SK-N-SH (cell line): Measurements from ENCODE around the gene APH1A. TPM values are rescaled to one million over a fixed set of nuclear protein-coding genes. Genes with fewer than 3 reads are reported as not detected.

Experiments
- CTCF ChIA-PET: fragments of 300-600, 350-600 bp; formaldehyde crosslinking; extraction: SDS; loops from one replicate; lab custom pipeline; 2021; lab: Yijun Ruan, JAX
- POLR2A ChIA-PET: fragments of 350-600 bp; sonication (Branson Sonifier 250); formaldehyde crosslinking; extraction: SDS; loops from one replicate; lab custom pipeline; 2020; ENCODE audit warnings: antibody characterized with exemption, inconsistent platforms; lab: Yijun Ruan, JAX
- DNase-seq: peaks from one replicate; pipeline ENCODE4 v3.0.0; 2012
- H2AFZ ChIP-seq: fragments of 200-600 bp; sonication (generic); 2 replicates; pipeline ENCODE4 v1.8.1; 2016; ENCODE audit warnings: antibody characterized with exemption, mild to moderate bottlenecking, low read depth
- H3F3A ChIP-seq: fragments of 200-600 bp; sonication (generic); replicated peaks from 2 replicates; pipeline ENCODE3; 2016; ENCODE audit warnings: antibody characterized with exemption, mild to moderate bottlenecking; ENCODE audit not compliant: insufficient read depth
- H3K27ac ChIP-seq, 2 experiments: fragments of 200-500 bp in 1 of 2; fragments of 200-600 bp in 1 of 2; sonication (Bioruptor generic) in 1 of 2; sonication (generic), shearing (Covaris generic) in 1 of 2; 2 replicates each; pipeline versions ENCODE4 v1.5.1 to v1.6.1; 2014 to 2016; ENCODE audit warnings: low read depth in 2 of 2, inconsistent platforms in 1 of 2, low read length in 1 of 2, mild to moderate bottlenecking in 1 of 2, mixed read lengths in 1 of 2
- H3K27me3 ChIP-seq: fragments of 200-600 bp; sonication (generic), shearing (Covaris generic); 2 replicates; pipeline ENCODE4 v1.6.1; 2016; ENCODE audit warnings: mixed run types; ENCODE audit not compliant: insufficient read depth
- H3K36me3 ChIP-seq, 2 experiments: fragments of 200-500 bp in 1 of 2; fragments of 200-600 bp in 1 of 2; sonication (Bioruptor generic) in 1 of 2; sonication (generic) in 1 of 2; replicated peaks in 1 of 2; 2 replicates each; pipeline versions ENCODE3 to v1.5.1; 2014 to 2016; ENCODE audit warnings: low read length in 1 of 2, mild to moderate bottlenecking in 1 of 2; ENCODE audit not compliant: insufficient read depth in 2 of 2, control insufficient read depth in 1 of 2
- H3K4me1 ChIP-seq, 2 experiments: fragments of 200-500 bp in 1 of 2; fragments of 200-600 bp in 1 of 2; sonication (Bioruptor generic) in 1 of 2; sonication (generic), shearing (Covaris generic) in 1 of 2; 2 replicates each; pipeline versions ENCODE4 v1.5.1 to v1.6.1; 2014 to 2016; ENCODE audit warnings: low read depth in 1 of 2, low read length in 1 of 2, mixed run types in 1 of 2; ENCODE audit not compliant: insufficient read depth in 2 of 2, control insufficient read depth in 1 of 2
- H3K4me2 ChIP-seq: fragments of 200-600 bp; sonication (generic), shearing (Covaris generic); 2 replicates; pipeline ENCODE4 v1.6.1; 2017; ENCODE audit warnings: mixed run types
- H3K4me3 ChIP-seq, 2 experiments: fragments of 200-500 bp in 1 of 2; fragments of 200-600 bp in 1 of 2; sonication (Bioruptor generic) in 1 of 2; sonication (generic), shearing (Covaris generic) in 1 of 2; 2 replicates each; pipeline versions ENCODE4 v1.5.1 to v1.8.1; 2014 to 2016; ENCODE audit warnings: low read depth in 2 of 2, inconsistent platforms in 1 of 2, low read length in 1 of 2, mild to moderate bottlenecking in 1 of 2, mixed read lengths in 1 of 2, moderate library complexity in 1 of 2
- H3K79me2 ChIP-seq: fragments of 200-600 bp; sonication (generic); 2 replicates; pipeline ENCODE4 v1.8.1; 2017; ENCODE audit warnings: mild to moderate bottlenecking; ENCODE audit not compliant: insufficient read depth
- H3K9ac ChIP-seq: fragments of 200-600 bp; sonication (generic); 2 replicates; pipeline ENCODE4 v1.6.1; 2017; ENCODE audit warnings: mixed run types
- H3K9me2 ChIP-seq: fragments of 200-600 bp; sonication (generic); 2 replicates; pipeline ENCODE4 v1.6.1; 2017; ENCODE audit warnings: mixed run types
- H3K9me3 ChIP-seq: fragments of 200-600 bp; sonication (generic); 2 replicates; pipeline ENCODE4 v1.6.1; 2017; ENCODE audit warnings: mixed run types, mild to moderate bottlenecking, moderate library complexity
- H4K20me1 ChIP-seq: fragments of 200-600 bp; sonication (generic); 2 replicates; pipeline ENCODE4 v1.6.1; 2017; ENCODE audit warnings: mild to moderate bottlenecking, mixed run types; ENCODE audit not compliant: insufficient read depth
- ELF1 ChIP-seq: IDR thresholded peaks from 2 replicates; pipeline ENCODE4 v1.4.0; 2012
- EP300 ChIP-seq, 2 experiments: IDR thresholded peaks; 2 replicates each; pipeline versions ENCODE4 v1.4.0 to v1.6.1; 2012; ENCODE audit warnings: borderline replicate concordance in 1 of 2, low read depth in 1 of 2, low read length in 1 of 2
- FOSL2 ChIP-seq: IDR thresholded peaks from 2 replicates; pipeline ENCODE4 v1.4.0; 2012; ENCODE audit warnings: low read depth, mild to moderate bottlenecking, moderate library complexity, borderline replicate concordance
- FOXJ3 ChIP-seq: sonication (generic); formaldehyde crosslinking; IDR thresholded peaks from 2 replicates; pipeline ENCODE4 v1.5.1; 2020; ENCODE audit warnings: mild to moderate bottlenecking, missing genetic modification reagents
- FOXM1 ChIP-seq: IDR thresholded peaks from 2 replicates; pipeline ENCODE4 v1.4.0; 2012; ENCODE audit warnings: low read depth, mild to moderate bottlenecking
- GABPA ChIP-seq: IDR thresholded peaks from 2 replicates; pipeline ENCODE4 v1.4.0; 2012; ENCODE audit warnings: low read depth, mild to moderate bottlenecking
- MAX ChIP-seq: IDR thresholded peaks from 2 replicates; pipeline ENCODE4 v1.4.0; 2012; ENCODE audit warnings: low read depth
- MXI1 ChIP-seq: IDR thresholded peaks from 2 replicates; pipeline ENCODE4 v1.6.1; 2012; ENCODE audit warnings: mild to moderate bottlenecking, low read depth, low read length, improper control_type of control experiment
- NRF1 ChIP-seq: IDR thresholded peaks from 2 replicates; pipeline ENCODE4 v1.6.1; 2012; ENCODE audit warnings: low read depth, mild to moderate bottlenecking, low read length
- PBX3 ChIP-seq: IDR thresholded peaks from 2 replicates; pipeline ENCODE4; 2012
- RCOR1 ChIP-seq: fragments of 150-350 bp; IDR thresholded peaks from 2 replicates; pipeline ENCODE4 v1.6.1; 2017; ENCODE audit warnings: antibody characterized with exemption, low read length
- REST ChIP-seq: IDR thresholded peaks from 2 replicates; pipeline ENCODE4 v1.6.1; 2012; ENCODE audit warnings: mild to moderate bottlenecking, low read depth, low read length, moderate library complexity
- RXRA ChIP-seq: IDR thresholded peaks from 2 replicates; pipeline ENCODE4 v1.4.0; 2012; ENCODE audit warnings: low read depth, mild to moderate bottlenecking, borderline replicate concordance
- SMC3 ChIP-seq: IDR thresholded peaks from 2 replicates; pipeline ENCODE4 v1.6.1; 2012; ENCODE audit warnings: low read depth, low read length, improper control_type of control experiment
- USF1 ChIP-seq: IDR thresholded peaks from 2 replicates; pipeline ENCODE4 v1.4.0; 2012; ENCODE audit warnings: low read depth, borderline replicate concordance
- YY1 ChIP-seq: IDR thresholded peaks from 2 replicates; pipeline ENCODE4 v1.4.0; 2012; ENCODE audit warnings: low read depth, mild to moderate bottlenecking
- ZBTB33 ChIP-seq: IDR thresholded peaks from 2 replicates; pipeline ENCODE4 v1.4.0; 2012; ENCODE audit warnings: low read depth, borderline replicate concordance
- WGBS: methylation state at CpG from one replicate; pipeline ENCODE4 v1.1.6; 2017; ENCODE audit warnings: low lambda C conversion rate; 5-methylcytosine and 5-hydroxymethylcytosine counted together
- polyA plus RNA-seq, 3 experiments: library from polyadenylated mRNA; depleted of rRNA; stranded (reverse); fragments of >200 nt; gene quantifications; 2 replicates each; pipeline ENCODE4 v1.2.3, GENCODE V29; 2012

The APH1A gene
- polyA plus RNA-seq, 1 of the 3 experiments (the other 2 are of a cell fraction): 175 TPM

- TF ChIP-seq FOXJ3 (CRISPR knock-in tag): no peak
- TF ChIP-seq, all 33 proteins: peak for 7
These were observed 34.1 kb downstream of the APH1A start (continued) for GRCh38 chr1:150234566-150235293.

GRCh38 chr1:150234309-150234565 lies 34.6 kb downstream of the APH1A start:
- Histone ChIP-seq H3K27ac (peak overlapping the region; percentile 81 to 91), H3K36me3 (peaks cover 0 to 17% of the 10 kb centered on the region in 2 experiments), H4K20me1 (no peaks in the 10 kb centered on the region), H3K4me2 (peak overlapping the region; percentile 92), H3K4me1 (peaks cover 0 to 5% of the 10 kb centered on the region in 2 experiments; a peak in 2 of 4 replicates), H2AFZ (peak overlapping the region; percentile 33), H3K27me3 (no peaks in the 10 kb centered on the region), H3F3A (peaks cover 26% of the 10 kb centered on the region), H3K9me3 (no peaks in the 10 kb centered on the region), H3K4me3 (peak overlapping the region; percentile 69 to 78), H3K79me2 (peaks cover 67% of the 10 kb centered on the region), H3K9me2 (no peaks in the 10 kb centered on the region), H3K9ac (peak overlapping the region; percentile 88)
- 1% methylated on average over 9 of the region's 9 CpGs for WGBS
- ChIA-PET CTCF (interaction anchor here (0.9 to 2.4 kb wide), 2 partner anchors 21 to 22 kb away, joined by 3 to 8 read pairs; no protein-coding TSS in a partner anchor), POLR2A (interaction anchor here (0.7 kb wide), 2 partner anchors 19 to 347 kb away, joined by 3 to 4 read pairs; no protein-coding TSS in a partner anchor)
- TF ChIP-seq ZBTB33 (no peak), MXI1 (no peak), SMC3 (no peak), RCOR1 (no peak), FOXM1 (no peak), REST (no peak), NRF1 (no peak), FOXJ3 (CRISPR knock-in tag) (no peak), USF1 (no peak), RXRA (no peak), GABPA (no peak), PBX3 (no peak), EP300 (IDR thresholded peaks at IDR 0.05; ENCODE audit: borderline replicate concordance in 1 of 2, low read depth in 1 of 2, low read length in 1 of 2) (no peak), MAX (no peak), ELF1 (no peak), FOSL2 (no peak), YY1 (no peak)
- DNase-seq: no peak
